ENCODE data around the gene GRIA1.

GRIA1 gene

GRCh38 chr5:153463806-153464205 is 26.7 kb upstream of the GRIA1 start:
- Histone ChIP-seq H3K27me3 (ENCODE audit: insufficient read depth, poor library complexity, severe bottlenecking) (no peaks in the 10 kb centered on the region), H3K27ac (ENCODE audit: poor library complexity, severe bottlenecking) (peak overlapping the region; percentile 38), H3K9me3 (ENCODE audit: severe bottlenecking) (no peaks in the 10 kb centered on the region), H3K36me3 (ENCODE audit: low read depth) (no peaks in the 10 kb centered on the region), H3K4me1 (ENCODE audit: insufficient read depth, poor library complexity, severe bottlenecking) (peaks cover 16% of the 10 kb centered on the region), H3K4me3 (ENCODE audit: severe bottlenecking) (no peak overlapping the region)
- DNase-seq (ENCODE audit: low spot score): no peak
- TF ChIP-seq CTCF (IDR thresholded peaks at IDR 0.05; ENCODE audit: poor library complexity, severe bottlenecking): no peak
- peak; percentile 84 for ATAC-seq (ENCODE audit: low read depth)

GRCh38 chr5:153467546-153467945 is 22.9 kb upstream of the GRIA1 start:
- Histone ChIP-seq H3K27me3 (ENCODE audit: insufficient read depth, poor library complexity, severe bottlenecking) (no peaks in the 10 kb centered on the region), H3K9me3 (ENCODE audit: severe bottlenecking) (no peaks in the 10 kb centered on the region), H3K27ac (ENCODE audit: poor library complexity, severe bottlenecking) (no peak overlapping the region), H3K4me1 (ENCODE audit: insufficient read depth, poor library complexity, severe bottlenecking) (peaks cover 16% of the 10 kb centered on the region), H3K4me3 (ENCODE audit: severe bottlenecking) (no peak overlapping the region), H3K36me3 (ENCODE audit: low read depth) (no peaks in the 10 kb centered on the region)
- no peak for TF ChIP-seq CTCF (IDR thresholded peaks at IDR 0.05; ENCODE audit: poor library complexity, severe bottlenecking)
- ATAC-seq (ENCODE audit: low read depth) (no peak), DNase-seq (ENCODE audit: low spot score) (no peak)

- no peak for TF ChIP-seq CTCF (IDR thresholded peaks at IDR 0.05; ENCODE audit: poor library complexity, severe bottlenecking)
- Histone ChIP-seq H3K27me3 (ENCODE audit: insufficient read depth, poor library complexity, severe bottlenecking) (no peaks in the 10 kb centered on the region), H3K4me3 (ENCODE audit: severe bottlenecking) (no peak overlapping the region), H3K4me1 (ENCODE audit: insufficient read depth, poor library complexity, severe bottlenecking) (peaks cover 7% of the 10 kb centered on the region), H3K36me3 (ENCODE audit: low read depth) (no peaks in the 10 kb centered on the region), H3K9me3 (ENCODE audit: severe bottlenecking) (no peaks in the 10 kb centered on the region), H3K27ac (ENCODE audit: poor library complexity, severe bottlenecking) (no peak overlapping the region)
- DNase-seq (ENCODE audit: low spot score) (no peak), ATAC-seq (ENCODE audit: low read depth) (no peak)
These were observed 21.0 kb upstream of the GRIA1 start for GRCh38 chr5:153469423-153469822.

- H3K36me3 ChIP-seq (ENCODE audit: low read depth): no peaks in the 10 kb centered on the region
- peaks cover 5% of the 10 kb centered on the region for H3K4me1 ChIP-seq (ENCODE audit: insufficient read depth, poor library complexity, severe bottlenecking)
- no peaks in the 10 kb centered on the region for H3K27me3 ChIP-seq (ENCODE audit: insufficient read depth, poor library complexity, severe bottlenecking)
- DNase-seq (ENCODE audit: low spot score): no peak
- H3K9me3 ChIP-seq (ENCODE audit: severe bottlenecking): no peaks in the 10 kb centered on the region
- no peak for TF ChIP-seq CTCF (IDR thresholded peaks at IDR 0.05; ENCODE audit: poor library complexity, severe bottlenecking)
- no peak overlapping the region for H3K27ac ChIP-seq (ENCODE audit: poor library complexity, severe bottlenecking)
- H3K4me3 ChIP-seq (ENCODE audit: severe bottlenecking): no peak overlapping the region
- no peak for ATAC-seq (ENCODE audit: low read depth)
These were observed 19.7 kb upstream of the GRIA1 start for GRCh38 chr5:153470736-153471135.

GRCh38 chr5:153476767-153477166 is 13.7 kb upstream of the GRIA1 start:
- Histone ChIP-seq H3K27ac (ENCODE audit: poor library complexity, severe bottlenecking) (no peak overlapping the region), H3K27me3 (ENCODE audit: insufficient read depth, poor library complexity, severe bottlenecking) (no peaks in the 10 kb centered on the region), H3K9me3 (ENCODE audit: severe bottlenecking) (no peaks in the 10 kb centered on the region), H3K4me1 (ENCODE audit: insufficient read depth, poor library complexity, severe bottlenecking) (peaks cover 13% of the 10 kb centered on the region), H3K4me3 (ENCODE audit: severe bottlenecking) (no peak overlapping the region), H3K36me3 (ENCODE audit: low read depth) (no peaks in the 10 kb centered on the region)
- TF ChIP-seq CTCF (IDR thresholded peaks at IDR 0.05; ENCODE audit: poor library complexity, severe bottlenecking): peak; percentile 63
- DNase-seq (ENCODE audit: low spot score) (no peak), ATAC-seq (ENCODE audit: low read depth) (peak; percentile 96)
